ENCODE measurements around the gene MMP24. TPM values are rescaled to one million over a fixed set of nuclear protein-coding genes. Genes with fewer than 3 reads are reported as not detected.

MMP24 gene
- total and polyA plus RNA-seq, 2 of the 13 experiments (the other 11 are each of a cell fraction or from before 2014, with no cell fraction given): 0.29 to 0.35 TPM

DNA sequence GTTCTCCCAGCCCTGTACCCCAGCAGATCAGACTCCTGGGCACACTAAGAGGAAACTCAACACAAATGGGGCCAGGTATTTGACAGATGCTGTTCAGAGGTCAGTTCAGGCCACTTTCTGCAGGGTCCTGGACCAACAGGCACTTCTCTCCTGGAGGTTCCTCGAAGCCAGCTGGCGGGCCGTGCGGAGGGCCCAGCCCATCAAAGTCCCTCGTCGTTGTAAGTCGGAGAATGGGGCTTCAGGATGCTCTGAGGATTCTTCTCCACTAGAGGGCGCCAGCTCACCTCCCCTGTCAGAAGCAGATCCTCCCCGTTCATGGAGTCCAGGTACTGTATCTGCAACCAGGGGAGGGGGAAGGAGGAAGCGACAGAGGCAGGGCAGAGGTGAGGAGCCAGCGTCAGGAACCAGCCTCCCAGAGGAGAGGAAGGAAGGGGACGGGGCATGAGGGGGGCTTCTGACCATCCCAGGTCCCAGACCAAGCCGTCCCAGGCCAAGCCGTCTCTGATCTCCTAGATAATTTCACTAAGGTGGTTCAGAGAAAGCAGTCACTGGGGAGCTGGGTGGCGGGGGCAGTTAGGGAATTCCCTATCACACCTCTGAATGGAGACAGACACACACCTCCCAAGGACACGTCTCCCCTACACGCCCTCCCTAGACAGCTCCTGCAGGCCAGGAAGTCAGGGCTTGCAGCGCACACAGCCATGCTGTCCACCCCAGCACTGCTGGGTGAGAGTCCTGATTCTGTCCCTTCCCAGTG lies 77.4 kb downstream of the MMP24 start (continued):
- TF ChIP-seq, protein P1, sequence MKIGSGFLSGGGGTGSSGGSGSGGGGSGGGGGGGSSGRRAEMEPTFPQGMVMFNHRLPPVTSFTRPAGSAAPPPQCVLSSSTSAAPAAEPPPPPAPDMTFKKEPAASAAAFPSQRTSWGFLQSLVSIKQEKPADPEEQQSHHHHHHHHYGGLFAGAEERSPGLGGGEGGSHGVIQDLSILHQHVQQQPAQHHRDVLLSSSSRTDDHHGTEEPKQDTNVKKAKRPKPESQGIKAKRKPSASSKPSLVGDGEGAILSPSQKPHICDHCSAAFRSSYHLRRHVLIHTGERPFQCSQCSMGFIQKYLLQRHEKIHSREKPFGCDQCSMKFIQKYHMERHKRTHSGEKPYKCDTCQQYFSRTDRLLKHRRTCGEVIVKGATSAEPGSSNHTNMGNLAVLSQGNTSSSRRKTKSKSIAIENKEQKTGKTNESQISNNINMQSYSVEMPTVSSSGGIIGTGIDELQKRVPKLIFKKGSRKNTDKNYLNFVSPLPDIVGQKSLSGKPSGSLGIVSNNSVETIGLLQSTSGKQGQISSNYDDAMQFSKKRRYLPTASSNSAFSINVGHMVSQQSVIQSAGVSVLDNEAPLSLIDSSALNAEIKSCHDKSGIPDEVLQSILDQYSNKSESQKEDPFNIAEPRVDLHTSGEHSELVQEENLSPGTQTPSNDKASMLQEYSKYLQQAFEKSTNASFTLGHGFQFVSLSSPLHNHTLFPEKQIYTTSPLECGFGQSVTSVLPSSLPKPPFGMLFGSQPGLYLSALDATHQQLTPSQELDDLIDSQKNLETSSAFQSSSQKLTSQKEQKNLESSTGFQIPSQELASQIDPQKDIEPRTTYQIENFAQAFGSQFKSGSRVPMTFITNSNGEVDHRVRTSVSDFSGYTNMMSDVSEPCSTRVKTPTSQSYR (CRISPR knock-in tag; IDR thresholded peaks at IDR 0.05; ENCODE audit: borderline replicate concordance): peak; percentile 24; the same call in 1 of the 2 replicates
- TF ChIP-seq ZNF556 (CRISPR knock-in tag; IDR thresholded peaks at IDR 0.05; ENCODE audit: borderline replicate concordance) (peak; percentile 60; the same call in 1 of the 2 replicates), ZNF564 (CRISPR knock-in tag; IDR thresholded peaks at IDR 0.05) (no peak), SAP130 (CRISPR knock-in tag; IDR thresholded peaks at IDR 0.05; ENCODE audit: low read depth) (peak; percentile 58), SMARCE1 (IDR thresholded peaks at IDR 0.05; ENCODE audit: borderline replicate concordance) (no peak), ZFX (CRISPR knock-in tag; IDR thresholded peaks at IDR 0.05; ENCODE audit: low read depth) (0 out of 2 replicates have a peak, but pooled peaks have one; percentile 43), ETV6 (CRISPR knock-in tag; conservative IDR thresholded peaks at IDR 0.05) (0 out of 2 replicates have a peak, but pooled peaks have one; percentile 48), ZNF543 (CRISPR knock-in tag; IDR thresholded peaks at IDR 0.05) (no peak), ZNF605 (CRISPR knock-in tag; IDR thresholded peaks at IDR 0.05) (peak; percentile 89; the same call in 1 of the 2 replicates), ZNF24 (IDR thresholded peaks at IDR 0.05) (no peak), CBX2 (IDR thresholded peaks at IDR 0.05; ENCODE audit: low read depth, low read length) (no peak), CBX2 (CRISPR knock-in tag; IDR thresholded peaks at IDR 0.05; ENCODE audit: low read depth) (no peak)
- TF ChIP-seq, protein P2, sequence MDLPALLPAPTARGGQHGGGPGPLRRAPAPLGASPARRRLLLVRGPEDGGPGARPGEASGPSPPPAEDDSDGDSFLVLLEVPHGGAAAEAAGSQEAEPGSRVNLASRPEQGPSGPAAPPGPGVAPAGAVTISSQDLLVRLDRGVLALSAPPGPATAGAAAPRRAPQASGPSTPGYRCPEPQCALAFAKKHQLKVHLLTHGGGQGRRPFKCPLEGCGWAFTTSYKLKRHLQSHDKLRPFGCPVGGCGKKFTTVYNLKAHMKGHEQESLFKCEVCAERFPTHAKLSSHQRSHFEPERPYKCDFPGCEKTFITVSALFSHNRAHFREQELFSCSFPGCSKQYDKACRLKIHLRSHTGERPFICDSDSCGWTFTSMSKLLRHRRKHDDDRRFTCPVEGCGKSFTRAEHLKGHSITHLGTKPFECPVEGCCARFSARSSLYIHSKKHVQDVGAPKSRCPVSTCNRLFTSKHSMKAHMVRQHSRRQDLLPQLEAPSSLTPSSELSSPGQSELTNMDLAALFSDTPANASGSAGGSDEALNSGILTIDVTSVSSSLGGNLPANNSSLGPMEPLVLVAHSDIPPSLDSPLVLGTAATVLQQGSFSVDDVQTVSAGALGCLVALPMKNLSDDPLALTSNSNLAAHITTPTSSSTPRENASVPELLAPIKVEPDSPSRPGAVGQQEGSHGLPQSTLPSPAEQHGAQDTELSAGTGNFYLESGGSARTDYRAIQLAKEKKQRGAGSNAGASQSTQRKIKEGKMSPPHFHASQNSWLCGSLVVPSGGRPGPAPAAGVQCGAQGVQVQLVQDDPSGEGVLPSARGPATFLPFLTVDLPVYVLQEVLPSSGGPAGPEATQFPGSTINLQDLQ (CRISPR knock-in tag; IDR thresholded peaks at IDR 0.05): no peak
- TF ChIP-seq, protein P3, sequence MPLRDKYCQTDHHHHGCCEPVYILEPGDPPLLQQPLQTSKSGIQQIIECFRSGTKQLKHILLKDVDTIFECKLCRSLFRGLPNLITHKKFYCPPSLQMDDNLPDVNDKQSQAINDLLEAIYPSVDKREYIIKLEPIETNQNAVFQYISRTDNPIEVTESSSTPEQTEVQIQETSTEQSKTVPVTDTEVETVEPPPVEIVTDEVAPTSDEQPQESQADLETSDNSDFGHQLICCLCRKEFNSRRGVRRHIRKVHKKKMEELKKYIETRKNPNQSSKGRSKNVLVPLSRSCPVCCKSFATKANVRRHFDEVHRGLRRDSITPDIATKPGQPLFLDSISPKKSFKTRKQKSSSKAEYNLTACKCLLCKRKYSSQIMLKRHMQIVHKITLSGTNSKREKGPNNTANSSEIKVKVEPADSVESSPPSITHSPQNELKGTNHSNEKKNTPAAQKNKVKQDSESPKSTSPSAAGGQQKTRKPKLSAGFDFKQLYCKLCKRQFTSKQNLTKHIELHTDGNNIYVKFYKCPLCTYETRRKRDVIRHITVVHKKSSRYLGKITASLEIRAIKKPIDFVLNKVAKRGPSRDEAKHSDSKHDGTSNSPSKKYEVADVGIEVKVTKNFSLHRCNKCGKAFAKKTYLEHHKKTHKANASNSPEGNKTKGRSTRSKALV (CRISPR knock-in tag; IDR thresholded peaks at IDR 0.05): no peak
- TF ChIP-seq, protein P4, sequence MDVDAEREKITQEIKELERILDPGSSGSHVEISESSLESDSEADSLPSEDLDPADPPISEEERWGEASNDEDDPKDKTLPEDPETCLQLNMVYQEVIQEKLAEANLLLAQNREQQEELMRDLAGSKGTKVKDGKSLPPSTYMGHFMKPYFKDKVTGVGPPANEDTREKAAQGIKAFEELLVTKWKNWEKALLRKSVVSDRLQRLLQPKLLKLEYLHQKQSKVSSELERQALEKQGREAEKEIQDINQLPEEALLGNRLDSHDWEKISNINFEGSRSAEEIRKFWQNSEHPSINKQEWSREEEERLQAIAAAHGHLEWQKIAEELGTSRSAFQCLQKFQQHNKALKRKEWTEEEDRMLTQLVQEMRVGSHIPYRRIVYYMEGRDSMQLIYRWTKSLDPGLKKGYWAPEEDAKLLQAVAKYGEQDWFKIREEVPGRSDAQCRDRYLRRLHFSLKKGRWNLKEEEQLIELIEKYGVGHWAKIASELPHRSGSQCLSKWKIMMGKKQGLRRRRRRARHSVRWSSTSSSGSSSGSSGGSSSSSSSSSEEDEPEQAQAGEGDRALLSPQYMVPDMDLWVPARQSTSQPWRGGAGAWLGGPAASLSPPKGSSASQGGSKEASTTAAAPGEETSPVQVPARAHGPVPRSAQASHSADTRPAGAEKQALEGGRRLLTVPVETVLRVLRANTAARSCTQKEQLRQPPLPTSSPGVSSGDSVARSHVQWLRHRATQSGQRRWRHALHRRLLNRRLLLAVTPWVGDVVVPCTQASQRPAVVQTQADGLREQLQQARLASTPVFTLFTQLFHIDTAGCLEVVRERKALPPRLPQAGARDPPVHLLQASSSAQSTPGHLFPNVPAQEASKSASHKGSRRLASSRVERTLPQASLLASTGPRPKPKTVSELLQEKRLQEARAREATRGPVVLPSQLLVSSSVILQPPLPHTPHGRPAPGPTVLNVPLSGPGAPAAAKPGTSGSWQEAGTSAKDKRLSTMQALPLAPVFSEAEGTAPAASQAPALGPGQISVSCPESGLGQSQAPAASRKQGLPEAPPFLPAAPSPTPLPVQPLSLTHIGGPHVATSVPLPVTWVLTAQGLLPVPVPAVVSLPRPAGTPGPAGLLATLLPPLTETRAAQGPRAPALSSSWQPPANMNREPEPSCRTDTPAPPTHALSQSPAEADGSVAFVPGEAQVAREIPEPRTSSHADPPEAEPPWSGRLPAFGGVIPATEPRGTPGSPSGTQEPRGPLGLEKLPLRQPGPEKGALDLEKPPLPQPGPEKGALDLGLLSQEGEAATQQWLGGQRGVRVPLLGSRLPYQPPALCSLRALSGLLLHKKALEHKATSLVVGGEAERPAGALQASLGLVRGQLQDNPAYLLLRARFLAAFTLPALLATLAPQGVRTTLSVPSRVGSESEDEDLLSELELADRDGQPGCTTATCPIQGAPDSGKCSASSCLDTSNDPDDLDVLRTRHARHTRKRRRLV (CRISPR knock-in tag; IDR thresholded peaks at IDR 0.05): no peak

All from HepG2 (cell line).